DND-41 (cell line): ENCODE results near the gene HDAC11.

ENCODE experiments used
- CTCF ChIP-seq: IDR thresholded peaks from 2 replicates; pipeline ENCODE4 v1.5.1; 2012; ENCODE audit warnings: borderline replicate concordance, low read length, moderate library complexity, mild to moderate bottlenecking; ENCODE audit not compliant: poor library complexity, severe bottlenecking; ENCODE audit errors: extremely low read depth
- EZH2 ChIP-seq: IDR thresholded peaks from 3 replicates; pipeline ENCODE4 v1.6.1; 2012; ENCODE audit warnings: borderline replicate concordance, low read depth, mild to moderate bottlenecking, moderate library complexity, low read length, inconsistent platforms; ENCODE audit not compliant: severe bottlenecking

DNA sequence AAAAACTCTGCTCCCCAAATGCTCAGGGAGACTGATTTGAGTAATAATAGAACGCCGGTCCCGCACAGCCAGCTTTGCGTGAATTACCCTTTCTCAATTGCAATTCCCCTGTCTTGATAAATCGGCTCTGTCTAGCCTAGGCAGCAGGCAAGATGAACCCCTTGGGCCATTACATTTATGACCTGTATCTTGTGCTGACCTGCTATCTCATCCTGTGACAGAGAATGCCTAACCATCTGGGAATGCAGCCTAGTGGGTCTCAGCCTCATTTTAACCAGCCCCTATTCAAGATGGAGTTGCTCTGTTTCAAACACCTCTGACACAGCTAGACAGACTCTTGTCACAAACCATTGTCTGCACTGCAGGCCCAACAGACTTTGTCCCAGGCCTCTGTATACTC lies 46.2 kb upstream of the HDAC11 start:
- TF ChIP-seq CTCF (no peak), EZH2 (no peak)
